Calu3 (cell line): Measurements from ENCODE around the gene NRIP1. TPM values are rescaled to one million over a fixed set of nuclear protein-coding genes. Genes with fewer than 3 reads are reported as not detected.

Source experiments
- BruUV-seq: library from RNA; stranded (reverse); fragments of 400-500 nt; replicated peaks from 2 replicates; lab custom pipeline; 2021; lab: Mats Ljungman, UMichigan
- CTCF ChIA-PET: fragments of 300-600 bp; sonication (Branson Sonifier 250); formaldehyde crosslinking; loops from one replicate; lab custom pipeline; 2022; ENCODE audit warnings: antibody characterized with exemption; lab: Charles Lee
- DNase-seq: peaks from one replicate; pipeline ENCODE4 v3.0.0; 2022
- H3K27ac Mint-ChIP-seq: one replicate; pipeline ENCODE4 v1.8.0; 2022; ENCODE audit warnings: mixed read lengths; ENCODE audit not compliant: unreplicated experiment
- H3K27me3 Mint-ChIP-seq: one replicate; pipeline ENCODE4 v1.8.0; 2022; ENCODE audit warnings: mixed read lengths; ENCODE audit not compliant: unreplicated experiment
- H3K36me3 Mint-ChIP-seq: one replicate; pipeline ENCODE4 v1.8.0; 2022; ENCODE audit warnings: mild to moderate bottlenecking, moderate library complexity, mixed read lengths; ENCODE audit not compliant: insufficient read depth, unreplicated experiment
- H3K4me1 Mint-ChIP-seq: one replicate; pipeline ENCODE4 v1.8.0; 2022; ENCODE audit warnings: mild to moderate bottlenecking, low read depth, mixed read lengths; ENCODE audit not compliant: unreplicated experiment
- H3K4me3 Mint-ChIP-seq: one replicate; pipeline ENCODE4 v1.8.0; 2022; ENCODE audit warnings: mild to moderate bottlenecking, low read depth, moderate library complexity, mixed read lengths; ENCODE audit not compliant: unreplicated experiment
- H3K9me3 Mint-ChIP-seq: one replicate; pipeline ENCODE4 v1.8.0; 2022; ENCODE audit warnings: low read depth, mixed read lengths; ENCODE audit not compliant: unreplicated experiment
- CTCF ChIP-seq: fragments of 200-600 bp; IDR thresholded peaks from one replicate; pipeline ENCODE4 v1.8.0; 2022; ENCODE audit warnings: antibody characterized with exemption; ENCODE audit not compliant: unreplicated experiment
- intact Hi-C: fragments of 100-400 bp; cut with micrococcal nuclease; formaldehyde crosslinking; loops from one replicate; pipeline ENCODE4 v1.10.0; 2022; ENCODE audit not compliant: unreplicated experiment
- total RNA-seq: library from RNA; stranded (reverse); gene quantifications from 2 replicates; pipeline ENCODE4 v1.2.3, GENCODE V29; 2022

The NRIP1 gene
- total RNA-seq, 1 experiment from 2014 or later, result 58.7 TPM

- no peak for DNase-seq
- BruUV-seq, result no TSS peak
- intact Hi-C loops, result no loop called here
- H3K27ac Mint-ChIP-seq, result no peak overlapping the region
- CTCF ChIA-PET, result no interaction called here
- no peaks in the 10 kb centered on the region for H3K9me3 Mint-ChIP-seq
- H3K4me1 Mint-ChIP-seq, result peaks cover 24% of the 10 kb centered on the region
- H3K4me3 Mint-ChIP-seq, result no peak overlapping the region
- no peak for TF ChIP-seq CTCF
- no peaks in the 10 kb centered on the region for H3K27me3 Mint-ChIP-seq
- H3K36me3 Mint-ChIP-seq, result peaks cover 15% of the 10 kb centered on the region
These were observed 50.6 kb downstream of the NRIP1 start for GRCh38 chr21:15014221-15014620.

GRCh38 chr21:15011967-15012366 is 52.8 kb downstream of the NRIP1 start:
- Mint-ChIP-seq H3K36me3 (peaks cover 27% of the 10 kb centered on the region), H3K9me3 (no peaks in the 10 kb centered on the region), H3K27me3 (no peaks in the 10 kb centered on the region), H3K4me1 (peaks cover 22% of the 10 kb centered on the region), H3K4me3 (no peak overlapping the region), H3K27ac (no peak overlapping the region)
- intact Hi-C loops, result no loop called here
- BruUV-seq, result no TSS peak
- TF ChIP-seq CTCF, result no peak
- DNase-seq, result no peak
- CTCF ChIA-PET, result no interaction called here

- CTCF ChIA-PET, result no interaction called here
- no peak for DNase-seq
- H3K4me1 Mint-ChIP-seq, result peaks cover 20% of the 10 kb centered on the region
- H3K4me3 Mint-ChIP-seq, result no peak overlapping the region
- no peak for TF ChIP-seq CTCF
- H3K9me3 Mint-ChIP-seq, result peaks cover 2% of the 10 kb centered on the region
- BruUV-seq, result no TSS peak
- no peaks in the 10 kb centered on the region for H3K27me3 Mint-ChIP-seq
- intact Hi-C loops, result no loop called here
- peaks cover 33% of the 10 kb centered on the region for H3K36me3 Mint-ChIP-seq
- H3K27ac Mint-ChIP-seq, result no peak overlapping the region
These were observed 54.2 kb downstream of the NRIP1 start for GRCh38 chr21:15010645-15011044.

- no peak overlapping the region for H3K27ac Mint-ChIP-seq
- DNase-seq, result no peak
- CTCF ChIA-PET, result no interaction called here
- peaks cover 34% of the 10 kb centered on the region for H3K36me3 Mint-ChIP-seq
- no peaks in the 10 kb centered on the region for H3K27me3 Mint-ChIP-seq
- no TSS peak for BruUV-seq
- no peak overlapping the region for H3K4me3 Mint-ChIP-seq
- peaks cover 2% of the 10 kb centered on the region for H3K9me3 Mint-ChIP-seq
- H3K4me1 Mint-ChIP-seq, result peaks cover 20% of the 10 kb centered on the region
- TF ChIP-seq CTCF, result no peak
- intact Hi-C loops, result no loop called here
These were observed 54.9 kb downstream of the NRIP1 start for GRCh38 chr21:15009837-15010363.
